Suprapubic skin (tissue), 4 donors: ENCODE measurements around the gene VTI1A. TPM values are rescaled to one million over a fixed set of nuclear protein-coding genes. Genes with fewer than 3 reads are reported as not detected.
"Not testable (repeated sequence)": the region's sequence is repeated elsewhere in the genome, so short reads cannot be mapped to it uniquely, and the experiment has no call there.

ENCODE experiments used
- DNase-seq, 2 donors: peaks; one replicate each; pipeline ENCODE4 v3.0.0-alpha.2; 2019; ENCODE audit warnings: low spot score in 2 of 2
- H3K27ac ChIP-seq: fragments of 200-600 bp; sonication (generic); one replicate; pipeline ENCODE4 v1.5.1; 2019
- H3K27me3 ChIP-seq: fragments of 200-600 bp; sonication (generic); one replicate; pipeline ENCODE4 v1.5.1; 2019
- H3K36me3 ChIP-seq: fragments of 200-600 bp; sonication (generic); one replicate; pipeline ENCODE4 v1.5.1; 2019
- H3K4me1 ChIP-seq: fragments of 200-600 bp; sonication (generic); one replicate; pipeline ENCODE4 v1.5.1; 2019
- H3K4me3 ChIP-seq: fragments of 200-600 bp; sonication (generic); one replicate; pipeline ENCODE4 v1.5.1; 2019; ENCODE audit warnings: mild to moderate bottlenecking
- H3K9me3 ChIP-seq: fragments of 200-600 bp; sonication (generic); one replicate; pipeline ENCODE4 v1.5.1; 2019
- CTCF ChIP-seq, 2 donors: fragments of 200-600 bp in 1 of 2; fragments of 450-650 bp in 1 of 2; sonication (generic) in 1 of 2; IDR thresholded peaks; one replicate each; pipeline ENCODE4 v1.5.1; 2016 to 2019; ENCODE audit warnings: antibody characterized with exemption in 2 of 2, mild to moderate bottlenecking in 1 of 2, moderate library complexity in 1 of 2
- EP300 ChIP-seq: sonication (generic); formaldehyde crosslinking; IDR thresholded peaks from one replicate; pipeline ENCODE4 v1.6.1; 2017; ENCODE audit warnings: antibody characterized with exemption
- POLR2A ChIP-seq, 2 donors: fragments of 450-650 bp; IDR thresholded peaks; one replicate each; pipeline ENCODE4 v1.6.1; 2017; ENCODE audit warnings: antibody characterized with exemption in 2 of 2, mild to moderate bottlenecking in 2 of 2, moderate library complexity in 2 of 2
- POLR2AphosphoS5 ChIP-seq, 3 donors: sonication (generic); formaldehyde crosslinking; IDR thresholded peaks; one replicate each; pipeline ENCODE4 v1.6.1; 2017; ENCODE audit warnings: antibody characterized with exemption in 3 of 3
- whole genome bisulfite sequencing: methylation state at CpG from one replicate; pipeline ENCODE4 v1.1.5; 2018; 5-methylcytosine and 5-hydroxymethylcytosine counted together
- total RNA-seq, 4 donors: library from RNA; depleted of rRNA; stranded (reverse); fragments of >200 nt; gene quantifications; one replicate each; pipeline ENCODE4 v1.1.0, GENCODE V29; 2016

VTI1A gene
- total RNA-seq, 4 donors from 2014 or later, result 43.0 to 81.0 (median 49.2) TPM

DNA sequence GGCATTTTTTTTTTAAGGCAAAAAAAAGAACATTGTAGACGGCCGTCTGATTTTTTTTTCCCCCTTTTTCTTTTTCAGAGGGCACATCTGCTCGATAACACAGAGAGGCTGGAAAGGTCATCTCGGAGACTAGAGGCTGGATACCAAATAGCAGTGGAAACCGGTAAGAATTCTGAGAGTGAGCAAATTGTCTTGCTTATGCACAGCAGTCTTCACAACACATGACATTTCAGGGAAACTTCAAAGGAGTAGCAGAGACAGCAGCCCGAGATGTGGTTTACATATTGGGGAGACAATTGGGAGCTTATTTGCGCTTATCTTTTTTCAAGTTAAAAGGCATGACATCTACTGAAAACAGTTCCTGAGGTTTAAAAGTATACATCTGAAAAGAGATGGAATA is 91.2 kb downstream of the VTI1A start:
- Histone ChIP-seq H3K27me3 (no peaks in the 10 kb centered on the region), H3K27ac (no peak overlapping the region), H3K36me3 (no peaks in the 10 kb centered on the region), H3K4me1 (no peaks in the 10 kb centered on the region), H3K9me3 (no peaks in the 10 kb centered on the region), H3K4me3 (no peak overlapping the region)
- WGBS, result 94% methylated on average over 7 of the region's 7 CpGs
- no peak for DNase-seq
- TF ChIP-seq CTCF (IDR thresholded peaks at IDR 0.05) (no peak), POLR2A (IDR thresholded peaks at IDR 0.05) (no peak), POLR2AphosphoS5 (IDR thresholded peaks at IDR 0.05) (no peak), EP300 (no peak)

GRCh38 chr10:112539340-112539739 is 92.3 kb downstream of the VTI1A start:
- no peak overlapping the region for H3K27ac ChIP-seq
- no peak for DNase-seq
- no peak overlapping the region for H3K4me3 ChIP-seq
- no peaks in the 10 kb centered on the region for H3K9me3 ChIP-seq
- 83% methylated on average over 3 of the region's 3 CpGs for WGBS
- no peak for TF ChIP-seq POLR2AphosphoS5 (IDR thresholded peaks at IDR 0.05)
- no peak for TF ChIP-seq CTCF (IDR thresholded peaks at IDR 0.05)
- TF ChIP-seq EP300, result no peak
- TF ChIP-seq POLR2A (IDR thresholded peaks at IDR 0.05), result no peak
- no peaks in the 10 kb centered on the region for H3K27me3 ChIP-seq
- H3K4me1 ChIP-seq, result no peaks in the 10 kb centered on the region
- no peaks in the 10 kb centered on the region for H3K36me3 ChIP-seq

- H3K4me1 ChIP-seq, H3K36me3 ChIP-seq, H3K27ac ChIP-seq, H3K9me3 ChIP-seq, DNase-seq, H3K4me3 ChIP-seq, H3K27me3 ChIP-seq: not testable (repeated sequence)
- WGBS, result 97% methylated on average over 4 of the region's 5 CpGs
Observed at GRCh38 chr10:112542823-112543222, 95.8 kb downstream of the VTI1A start.

DNA sequence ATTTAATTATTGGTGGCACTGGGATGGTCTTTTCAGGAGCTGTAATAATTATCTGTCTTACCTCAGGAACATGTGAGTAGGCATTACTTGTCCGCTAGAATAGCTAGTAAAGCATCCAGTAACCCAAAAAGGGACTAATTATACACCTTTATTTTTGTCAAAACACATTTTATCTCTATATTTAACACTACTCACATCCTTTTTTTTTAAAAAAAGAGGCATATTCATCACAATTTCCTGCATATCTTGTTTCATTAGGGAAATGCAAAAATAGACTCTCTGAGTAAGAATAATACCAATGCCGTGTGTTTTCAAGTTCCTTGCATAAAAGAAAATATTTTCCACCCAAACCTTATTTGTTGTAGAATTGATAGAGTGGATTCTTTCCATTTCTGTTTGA is 99.5 kb downstream of the VTI1A start:
- no peaks in the 10 kb centered on the region for H3K27me3 ChIP-seq
- no peak overlapping the region for H3K27ac ChIP-seq
- TF ChIP-seq EP300 (no peak), POLR2AphosphoS5 (IDR thresholded peaks at IDR 0.05) (no peak), POLR2A (IDR thresholded peaks at IDR 0.05) (no peak), CTCF (IDR thresholded peaks at IDR 0.05) (no peak)
- H3K9me3 ChIP-seq, result no peaks in the 10 kb centered on the region
- no peaks in the 10 kb centered on the region for H3K4me1 ChIP-seq
- no peak overlapping the region for H3K4me3 ChIP-seq
- no peaks in the 10 kb centered on the region for H3K36me3 ChIP-seq
- 71% methylated on average over 2 of the region's 2 CpGs for WGBS
- no peak for DNase-seq

GRCh38 chr10:112548535-112549276 is 101.7 kb downstream of the VTI1A start:
- Histone ChIP-seq H3K9me3 (no peaks in the 10 kb centered on the region), H3K27ac (no peak overlapping the region), H3K36me3 (no peaks in the 10 kb centered on the region), H3K4me3 (no peak overlapping the region), H3K27me3 (no peaks in the 10 kb centered on the region), H3K4me1 (no peaks in the 10 kb centered on the region)
- DNase-seq, result no peak
- WGBS, result 94% methylated on average over 8 of the region's 8 CpGs
- no peak for TF ChIP-seq POLR2AphosphoS5 (IDR thresholded peaks at IDR 0.05)
- no peak for TF ChIP-seq EP300
- no peak for TF ChIP-seq POLR2A (IDR thresholded peaks at IDR 0.05)
- TF ChIP-seq CTCF (IDR thresholded peaks at IDR 0.05), result no peak
